HG03439 (cell line): ENCODE measurements around the gene ZNF423.
"Not testable (repeated sequence)": the region's sequence is repeated elsewhere in the genome, so short reads cannot be mapped to it uniquely, and the experiment has no call there.

Experiments used
- ATAC-seq: cut with Tn5 transposase; IDR thresholded peaks from one replicate; pipeline ENCODE4 v1.9.1; 2021; ENCODE audit warnings: mild to moderate bottlenecking, moderate library complexity; ENCODE audit not compliant: unreplicated experiment

The ZNF423 gene

DNA sequence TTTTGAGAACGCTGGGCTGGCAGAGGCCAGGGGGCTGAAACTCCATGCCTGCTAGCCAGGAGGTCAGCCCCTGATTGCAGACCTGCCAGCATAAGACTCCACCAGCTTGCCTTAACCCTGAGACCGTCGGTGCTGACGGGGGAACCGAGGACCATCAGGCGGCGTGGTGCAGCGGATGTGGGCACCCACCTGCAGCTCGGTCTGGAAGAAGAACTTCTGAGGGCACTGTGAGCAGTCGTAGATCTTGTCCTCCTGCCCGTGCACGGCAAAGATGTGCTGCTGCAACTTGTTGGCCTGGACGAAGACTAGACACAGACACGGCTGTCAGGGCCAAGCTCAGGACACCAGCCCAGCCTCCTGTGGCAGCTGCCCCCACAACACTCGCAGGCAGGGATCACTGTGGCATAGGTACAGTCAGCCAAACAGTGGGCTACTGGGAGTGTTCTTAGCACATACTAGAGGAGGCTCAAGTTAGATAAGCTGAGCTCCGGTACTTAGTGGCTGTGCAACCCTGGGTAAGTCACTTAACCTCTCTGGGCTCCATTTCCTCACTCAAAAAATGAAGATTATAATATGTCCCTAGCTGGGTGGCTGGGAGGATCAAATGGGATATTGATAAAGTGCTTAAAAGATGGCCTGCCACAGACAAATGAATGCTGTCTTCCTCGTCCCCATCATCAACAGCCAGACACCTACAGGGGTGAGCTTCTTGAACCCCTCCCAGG, 332.3 kb downstream of the ZNF423 start:
- ATAC-seq, result no peak

DNA sequence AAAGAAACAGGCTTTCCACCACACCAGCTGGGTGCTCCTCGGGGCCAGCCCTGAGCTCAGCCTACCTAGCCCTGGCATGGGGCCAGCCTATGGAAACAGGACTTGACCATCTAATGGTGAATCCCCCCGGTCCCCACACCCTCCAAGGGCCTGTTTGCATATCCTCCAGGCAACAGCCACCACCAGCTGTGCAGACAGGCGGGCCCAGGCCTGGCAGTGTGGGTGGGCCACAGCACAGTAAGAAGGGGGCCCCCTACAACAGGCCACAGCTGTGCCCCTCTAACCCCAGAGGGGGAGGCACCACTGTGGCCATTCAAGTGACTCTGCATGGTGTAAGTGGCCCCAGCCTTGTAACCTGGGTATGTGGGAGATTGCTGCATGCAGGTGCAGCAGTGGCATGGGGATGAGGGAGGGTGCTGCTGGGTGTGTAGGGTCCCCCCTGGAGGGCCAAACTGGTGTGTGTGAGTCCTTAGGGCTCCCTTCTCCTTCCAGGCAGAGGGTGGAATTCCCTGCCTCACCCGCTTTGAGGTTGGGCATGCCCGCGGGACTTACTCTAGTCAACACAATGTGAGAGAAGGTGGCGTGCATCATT, 334.1 kb downstream of the ZNF423 start:
- no peak for ATAC-seq

DNA sequence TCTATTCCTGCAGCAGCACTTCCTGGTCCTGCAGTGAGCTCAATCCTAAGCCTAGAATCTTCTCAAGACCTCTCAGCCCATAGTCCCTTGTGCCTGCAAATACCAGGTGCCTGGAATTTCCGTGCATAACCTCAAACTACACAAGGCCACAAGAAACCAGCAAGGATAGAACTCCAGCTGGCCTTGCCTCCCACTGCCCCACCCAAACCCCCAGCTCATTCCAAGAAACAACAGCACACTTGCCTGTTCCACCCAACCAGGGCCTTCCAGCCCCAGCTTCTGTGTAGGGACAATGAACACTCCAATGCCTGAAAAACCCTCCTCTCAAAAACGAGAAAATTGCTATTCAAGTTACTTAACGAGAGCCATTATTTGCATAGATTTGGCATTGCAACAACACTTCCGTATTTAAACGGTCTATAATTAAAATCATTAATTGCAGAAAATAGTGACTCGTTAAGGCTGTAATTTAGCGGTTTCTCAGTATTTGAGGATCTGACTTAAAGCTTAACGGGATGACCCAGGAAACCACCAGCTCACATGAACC, 335.3 kb downstream of the ZNF423 start:
- no peak for ATAC-seq

DNA sequence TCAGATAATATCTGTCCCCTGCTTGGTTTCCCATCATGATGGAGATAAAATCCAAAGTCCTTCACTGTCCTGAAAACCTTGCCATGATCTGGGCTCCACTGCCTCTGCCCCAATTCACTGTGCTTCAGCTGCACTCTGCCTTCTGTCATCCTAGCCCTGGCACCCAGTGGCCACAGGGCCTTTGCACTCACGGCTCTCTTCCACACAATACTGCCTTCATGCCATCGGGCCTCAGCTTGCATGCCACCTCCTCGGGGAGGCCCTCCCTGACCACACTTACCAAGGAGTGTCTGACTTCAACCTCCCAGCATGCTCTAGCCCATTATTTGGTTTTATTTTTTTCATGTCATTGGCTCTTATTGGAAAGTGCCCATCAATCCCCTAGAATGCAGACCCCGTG, 336.2 kb downstream of the ZNF423 start:
- no peak for ATAC-seq

DNA sequence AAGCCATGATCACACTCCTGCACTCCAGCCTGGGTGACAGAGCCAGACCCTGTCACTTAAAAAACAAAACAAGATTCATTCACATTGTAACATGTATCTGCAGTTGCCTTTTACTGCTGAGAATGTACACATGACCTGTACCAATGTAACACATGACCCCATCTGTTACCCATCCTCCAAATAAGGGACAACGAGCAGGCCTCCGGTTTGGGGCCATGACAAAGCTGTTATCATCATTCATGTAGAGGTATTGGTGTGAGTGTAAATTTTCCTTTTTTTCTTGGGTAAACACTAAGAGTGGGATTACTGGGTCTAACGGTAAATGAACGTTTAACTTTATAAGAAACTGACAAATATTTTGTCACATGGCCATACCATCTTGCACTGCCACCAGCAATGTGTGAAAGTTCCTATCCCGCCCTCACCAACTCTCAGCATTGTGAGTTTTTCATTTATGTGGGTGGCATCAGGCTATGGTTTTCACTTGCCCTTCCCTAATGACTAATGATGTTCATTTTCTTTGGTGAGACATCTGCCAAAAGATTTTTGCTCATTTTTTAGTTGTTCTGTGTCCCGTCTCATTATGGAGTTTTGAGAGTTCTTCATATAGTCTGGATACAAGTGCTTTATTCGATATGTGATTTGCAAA, 336.8 kb downstream of the ZNF423 start:
- no peak for ATAC-seq

DNA sequence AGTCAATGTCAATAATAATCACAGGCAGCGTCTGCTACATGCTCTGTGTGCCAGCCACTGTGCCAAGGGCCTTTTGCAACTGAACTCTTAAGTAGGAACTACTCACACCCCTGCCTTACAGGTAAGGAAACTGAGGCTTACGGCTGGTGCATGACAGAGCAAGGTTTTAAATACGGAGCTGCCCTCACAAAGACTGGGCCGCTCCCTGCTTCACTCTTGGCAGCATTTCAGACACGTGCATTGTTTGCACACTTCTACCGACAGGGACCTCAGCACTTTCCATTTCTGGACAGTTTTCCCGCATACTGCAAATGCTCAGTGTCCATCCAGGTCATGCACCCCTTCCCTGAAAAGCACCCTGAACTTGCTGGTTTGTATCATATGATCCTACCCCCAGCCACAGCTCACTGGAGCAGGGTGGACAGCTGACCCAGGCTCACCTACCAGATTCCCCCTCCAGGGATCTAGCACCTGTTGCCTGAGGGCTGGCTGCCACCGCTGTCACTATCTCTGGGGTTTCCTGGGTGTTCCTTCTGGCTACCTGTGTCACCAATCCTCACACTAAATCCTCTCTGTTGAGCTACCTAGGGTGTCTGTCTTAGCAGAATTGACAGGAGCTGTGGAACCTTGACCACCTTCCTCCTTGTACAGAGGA, 339.4 kb downstream of the ZNF423 start:
- no peak for ATAC-seq

DNA sequence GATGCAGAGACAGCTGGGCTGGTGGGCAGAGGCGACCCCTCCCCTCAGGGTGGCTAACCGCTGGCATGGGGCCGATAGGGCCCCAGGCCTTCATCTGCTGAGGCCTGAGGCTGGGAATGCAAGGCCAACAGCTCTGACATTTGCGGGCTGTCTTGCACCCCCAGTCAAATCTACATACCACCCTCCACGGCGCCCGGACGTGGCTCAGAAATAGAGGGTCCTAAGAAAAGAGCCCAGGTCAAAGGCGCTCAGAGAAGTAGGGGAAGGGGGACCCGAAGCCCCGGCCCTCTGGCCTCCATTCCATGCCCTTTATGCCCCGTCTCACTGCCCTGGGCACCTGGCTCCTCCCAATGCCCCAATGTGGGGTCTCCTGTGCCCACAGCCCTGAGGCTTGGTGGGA, 340.1 kb downstream of the ZNF423 start:
- no peak for ATAC-seq

DNA sequence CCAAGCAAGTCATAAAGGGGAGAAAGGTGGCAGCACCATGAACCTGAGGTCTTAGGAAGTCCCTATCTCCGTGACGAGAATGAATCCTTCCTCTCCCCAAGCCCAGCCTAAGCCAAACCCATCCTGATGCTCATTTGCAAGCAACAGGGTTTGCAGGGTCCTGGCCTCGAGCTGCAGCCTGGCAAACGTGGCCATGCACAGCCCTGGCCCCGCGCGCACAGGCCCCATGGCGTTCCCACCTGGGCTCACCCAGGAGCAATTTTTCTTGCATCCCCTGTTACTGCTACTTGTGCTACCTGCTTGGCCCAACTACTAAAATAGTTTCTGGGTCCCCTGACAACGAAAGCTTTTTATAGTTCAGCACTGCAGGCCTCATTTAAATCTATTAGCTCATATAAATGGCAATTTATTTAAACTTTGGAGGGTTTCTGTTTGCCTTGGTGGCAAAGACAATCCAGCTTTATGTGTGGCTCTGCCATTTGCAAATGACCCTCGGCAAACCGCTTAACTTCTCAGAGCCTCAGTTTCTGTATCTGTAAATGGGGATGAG, 340.8 kb downstream of the ZNF423 start:
- no peak for ATAC-seq

DNA sequence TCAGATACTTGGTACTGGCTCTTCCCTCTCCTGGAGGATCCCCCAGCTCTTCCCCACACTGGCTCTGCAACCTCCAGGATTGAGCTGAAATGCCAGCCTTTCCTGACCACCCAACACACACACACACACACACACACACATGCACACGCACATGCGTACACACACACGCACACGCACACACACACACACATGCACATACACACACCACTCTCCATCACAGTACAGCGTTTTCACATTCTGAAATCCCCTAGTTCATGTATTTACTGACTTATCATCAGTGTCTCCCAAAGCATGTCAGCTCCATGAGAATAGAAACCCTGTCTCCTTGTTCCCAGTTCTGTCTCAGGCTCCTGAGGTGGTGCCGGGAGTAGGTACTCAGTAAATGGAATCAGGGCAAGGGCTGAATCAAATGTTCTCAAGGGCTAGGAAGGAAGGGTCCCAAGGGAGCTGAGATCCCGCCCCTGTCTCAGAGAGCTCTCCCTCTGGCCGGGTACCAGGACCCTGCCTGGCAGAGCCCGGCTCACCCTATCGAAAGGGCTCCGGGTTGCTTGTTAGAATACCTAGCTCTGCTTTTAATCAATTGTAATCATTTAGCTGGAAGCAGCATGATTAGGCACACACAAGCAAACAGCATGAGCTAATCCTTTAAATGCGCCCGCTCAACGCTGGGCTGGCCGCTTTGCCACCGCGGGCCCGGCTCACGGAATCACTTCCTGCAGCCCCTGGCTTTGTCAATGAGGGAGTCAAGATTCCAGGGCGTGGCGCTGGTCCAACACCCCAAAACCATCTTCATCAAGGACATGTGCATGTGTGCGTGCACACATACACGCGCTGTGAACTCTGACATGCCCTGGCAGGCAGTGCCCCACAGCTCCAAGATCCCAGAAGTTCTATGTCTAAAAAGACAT, 341.6 kb downstream of the ZNF423 start:
- ATAC-seq, result no peak

DNA sequence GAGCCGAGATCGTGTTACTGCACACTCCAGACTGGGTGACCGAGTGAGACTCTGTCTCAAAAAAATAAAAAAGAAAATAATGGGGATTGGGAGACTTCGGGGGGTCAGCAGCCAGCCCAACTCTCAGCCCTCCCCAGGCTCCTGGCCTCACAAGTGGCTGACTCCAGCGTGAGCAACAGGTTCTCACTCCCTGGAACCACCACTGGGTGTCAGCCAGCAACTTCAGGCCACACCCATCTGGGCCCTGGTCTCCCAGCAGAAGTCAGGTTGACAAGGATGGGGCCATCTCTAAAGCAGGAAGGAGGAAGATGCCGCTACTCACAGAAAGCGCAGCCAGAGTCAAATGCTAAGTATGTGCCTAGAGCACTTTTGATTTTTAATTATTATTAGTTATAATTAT, 342.9 kb downstream of the ZNF423 start:
- ATAC-seq, result no peak

DNA sequence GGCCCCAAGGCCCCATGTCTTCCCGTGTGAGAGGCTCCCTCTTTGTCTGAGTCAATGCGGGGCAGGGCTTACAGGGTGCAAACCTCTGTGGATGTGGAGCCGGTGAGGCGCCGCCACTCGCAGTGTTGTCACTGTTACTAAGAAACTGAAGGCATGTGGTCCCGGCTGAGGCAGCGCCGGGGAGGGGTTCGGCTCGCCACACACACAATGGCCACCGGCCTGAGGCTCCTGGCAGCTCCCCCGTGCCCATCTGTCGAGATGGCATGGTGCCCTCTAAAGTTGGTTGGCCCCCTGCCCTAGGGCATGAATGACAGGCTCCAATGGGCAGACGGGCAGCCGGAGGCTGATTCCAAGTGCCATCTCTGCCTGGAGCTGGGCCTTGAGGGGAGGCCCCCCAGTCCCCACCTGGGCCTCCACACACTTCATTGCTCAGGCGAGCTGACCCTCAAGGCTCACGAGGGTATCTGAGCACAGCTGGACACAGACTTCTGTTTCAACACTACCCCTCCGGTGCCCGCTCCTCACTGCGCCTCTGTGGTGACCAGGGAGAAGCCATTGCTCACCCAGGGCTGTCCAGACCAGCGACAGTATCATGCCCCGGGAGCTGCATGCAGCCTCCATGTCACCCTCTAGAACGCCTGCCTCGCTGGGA, 345.1 kb downstream of the ZNF423 start:
- ATAC-seq, result no peak

DNA sequence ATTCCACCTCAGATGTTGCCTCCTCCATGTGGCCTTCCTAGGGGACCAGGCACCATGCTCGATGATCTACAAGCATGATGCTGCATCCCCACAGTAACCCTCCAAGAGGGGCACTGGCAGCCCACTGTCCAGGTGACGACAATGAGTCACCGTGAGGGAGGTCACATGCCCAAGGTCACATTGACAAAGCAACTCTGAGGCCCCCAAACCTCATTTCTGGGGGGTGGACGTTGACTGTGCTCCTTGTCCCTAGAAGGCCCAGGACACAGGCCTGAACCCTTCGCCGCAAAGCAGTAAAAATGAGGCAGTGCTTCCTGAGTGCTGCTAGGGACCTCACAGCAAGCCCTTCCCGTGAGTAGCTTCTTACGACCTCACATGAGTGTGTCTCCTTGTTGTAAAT, 345.8 kb downstream of the ZNF423 start:
- no peak for ATAC-seq

DNA sequence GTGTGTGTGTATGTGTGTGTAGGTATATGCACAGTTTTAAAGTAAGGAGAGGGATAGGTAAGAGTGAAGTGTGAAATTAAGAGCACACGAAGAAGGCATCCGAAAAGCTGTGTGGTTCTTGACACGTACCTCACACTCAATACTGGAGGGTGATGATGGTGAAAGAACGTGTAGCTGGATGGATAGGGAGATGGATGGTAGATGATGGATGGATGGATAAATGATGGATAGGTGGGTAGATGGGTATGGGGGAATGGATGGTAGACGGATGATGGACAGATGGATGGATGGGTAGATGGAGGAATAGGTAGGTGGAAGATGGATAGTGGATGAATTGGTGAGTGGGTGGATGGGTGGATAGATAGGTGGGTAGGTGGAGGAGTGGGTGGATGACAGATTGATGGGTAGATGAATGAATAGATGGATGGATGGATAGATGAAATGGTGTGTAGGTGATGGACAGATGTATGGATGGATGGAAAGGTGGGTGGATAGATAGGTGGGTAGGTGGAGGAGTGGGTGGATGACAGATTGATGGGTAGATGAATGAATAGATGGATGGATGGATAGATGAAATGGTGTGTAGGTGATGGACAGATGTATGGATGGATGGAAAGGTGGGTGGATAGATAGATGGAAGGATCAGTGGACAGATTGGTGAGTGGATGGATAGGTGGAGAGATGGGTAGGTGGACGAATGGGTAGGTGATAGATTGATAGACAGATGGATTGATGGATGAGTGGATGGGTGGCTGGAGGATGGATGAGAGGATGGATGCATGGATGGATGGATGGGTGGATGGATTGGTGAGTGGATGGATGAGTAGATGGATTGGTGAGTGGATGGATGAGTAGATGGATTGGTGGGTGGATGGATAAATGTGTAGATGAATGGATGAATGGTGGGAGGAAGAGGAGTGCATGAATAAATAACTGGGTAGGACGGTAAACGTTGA, 349.6 kb downstream of the ZNF423 start:
- ATAC-seq, result not testable (repeated sequence)

DNA sequence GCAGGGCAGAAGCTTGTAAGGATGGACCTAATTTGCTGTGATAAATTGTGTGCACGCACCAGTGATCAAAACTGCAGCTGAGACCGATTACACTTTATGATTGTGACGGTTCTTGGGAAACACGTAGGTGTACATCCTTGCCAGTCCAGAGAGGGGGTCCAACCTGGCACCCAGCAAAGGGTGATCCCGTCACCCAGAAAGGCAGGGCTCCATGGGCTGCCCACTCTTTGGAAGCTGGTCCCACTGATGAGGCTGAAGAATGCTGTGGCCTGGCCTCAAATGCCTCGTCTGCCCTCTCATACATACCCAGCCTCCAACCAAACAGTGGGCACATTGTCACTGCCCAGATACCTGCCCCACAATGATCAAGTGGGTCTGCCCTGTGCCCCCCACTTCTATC, 350.4 kb downstream of the ZNF423 start:
- no peak for ATAC-seq

DNA sequence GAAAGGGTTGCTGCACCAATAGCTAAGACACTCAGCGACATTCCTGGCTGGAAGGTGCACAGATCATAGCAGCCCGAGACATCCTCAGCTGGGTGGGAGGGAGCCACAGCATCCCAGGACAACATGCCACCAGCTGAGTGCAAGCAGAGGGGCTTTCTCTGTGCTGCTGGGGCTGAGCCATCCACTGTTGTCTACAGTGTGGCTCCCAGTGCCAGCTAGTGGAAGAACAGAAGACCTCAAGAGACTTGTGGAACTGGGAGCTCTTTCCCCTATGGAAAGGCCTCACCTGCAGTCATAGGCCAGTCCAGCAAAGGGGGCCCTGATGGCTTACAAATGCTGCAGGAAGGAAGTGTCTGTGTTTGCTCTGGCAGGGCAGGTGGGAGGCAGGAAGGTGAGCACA, 351.3 kb downstream of the ZNF423 start:
- ATAC-seq, result no peak

DNA sequence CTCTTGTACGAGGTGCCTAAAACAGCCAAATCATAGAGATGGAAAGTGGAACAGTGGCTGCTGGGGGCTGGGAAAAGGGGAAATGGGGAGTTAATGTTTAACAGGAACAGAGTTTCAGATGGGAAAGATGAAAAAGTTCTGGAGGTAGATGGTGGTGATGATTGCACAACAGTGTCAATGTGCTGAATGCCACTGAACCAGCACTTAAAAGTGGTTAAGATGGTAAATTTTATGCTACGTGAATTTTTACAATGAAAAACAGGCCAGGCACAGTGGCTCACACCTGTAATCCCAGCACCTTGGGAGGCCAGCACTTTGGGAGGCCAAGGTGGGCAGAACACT, 351.9 kb downstream of the ZNF423 start:
- ATAC-seq, result no peak

DNA sequence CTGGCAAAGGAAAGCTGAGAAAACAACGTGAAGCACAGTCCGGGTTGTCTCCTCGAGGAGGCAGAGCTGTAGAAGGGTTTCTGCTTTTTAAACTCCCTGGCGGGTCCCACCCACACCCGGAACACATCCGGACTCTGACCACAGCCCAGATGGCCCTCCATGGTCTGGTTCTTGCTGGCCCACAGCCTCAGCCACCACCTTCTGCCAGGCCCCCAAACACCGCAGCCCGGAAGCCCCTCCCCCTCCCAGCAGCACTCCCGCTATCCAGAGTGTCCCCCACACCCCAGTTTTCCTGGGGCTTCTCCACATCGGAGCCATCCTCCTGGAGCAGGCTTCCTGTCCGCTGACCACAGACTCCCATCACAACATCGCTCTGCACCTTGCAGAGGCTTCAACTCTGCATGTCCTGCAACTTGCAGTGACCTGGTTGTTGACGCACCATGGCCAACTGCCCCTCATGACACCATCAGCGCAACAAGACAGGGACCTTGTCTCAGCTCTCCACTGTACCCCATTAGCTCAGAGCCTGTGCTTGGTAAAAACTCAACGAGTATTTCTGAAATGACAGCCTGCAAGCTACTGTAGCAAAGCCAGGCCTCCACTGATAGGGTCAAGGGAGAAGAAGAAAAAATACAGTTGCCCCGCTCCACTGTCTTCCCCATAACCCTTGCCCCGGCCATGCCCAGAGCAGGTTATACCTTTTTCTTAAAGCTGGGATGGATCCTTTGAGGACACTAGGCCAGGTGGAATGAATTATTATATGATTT, 352.5 kb downstream of the ZNF423 start:
- no peak for ATAC-seq
